Neural progenitor cell (in vitro differentiated cells): Measurements from ENCODE around the gene FOXL3.

Source experiments
- CTCF ChIP-seq: fragments of 200-600 bp; sonication (generic); IDR thresholded peaks from 2 replicates; pipeline ENCODE4 v1.5.1; 2017; ENCODE audit warnings: antibody characterized with exemption, mild to moderate bottlenecking
- EZH2phosphoT487 ChIP-seq: fragments of 200-600 bp; sonication (generic); IDR thresholded peaks from 2 replicates; pipeline ENCODE4 v1.6.1; 2017; ENCODE audit warnings: antibody characterized with exemption

- TF ChIP-seq CTCF (no peak), EZH2phosphoT487 (no peak)
Measured at GRCh38 chr7:320297-320696, 30.3 kb downstream of the FOXL3 start.
